Measurements from ENCODE around the gene ACTR3. TPM values are rescaled to one million over a fixed set of nuclear protein-coding genes. Genes with fewer than 3 reads are reported as not detected.

Gene ACTR3
- total and polyA plus RNA-seq, 7 donors, result 34.3 to 113 (median 88.1) TPM

DNA sequence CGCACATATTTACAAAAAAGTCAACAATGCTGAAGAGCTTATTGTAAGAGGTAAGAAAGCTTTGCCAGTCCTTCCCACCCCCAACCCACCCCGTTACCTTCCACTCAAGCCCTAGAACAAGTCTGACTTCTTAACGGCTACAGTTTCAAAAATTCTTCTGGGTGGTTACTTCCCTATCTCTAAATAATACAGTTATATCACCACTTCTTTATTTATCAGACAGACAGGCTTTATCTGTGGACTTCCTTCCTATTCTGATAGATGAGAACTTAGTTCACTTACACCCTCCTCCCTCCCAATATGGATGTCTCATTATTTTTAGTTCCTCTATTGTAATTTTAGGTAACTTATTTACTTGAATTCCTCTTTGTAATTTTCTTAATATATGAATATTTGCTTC, 26.7 kb upstream of the ACTR3 start:
- no peaks in the 10 kb centered on the region for H3K9me3 ChIP-seq
- H3K4me1 ChIP-seq, result peaks cover 11% of the 10 kb centered on the region
- no peak for TF ChIP-seq CTCF (IDR thresholded peaks at IDR 0.05)
- DNase-seq, result no peak
- WGBS, 3 donors, result 76 to 83% (median 77%) methylated on average over 3 of the region's 3 CpGs
- H3K27ac ChIP-seq, result no peak overlapping the region
- H3K36me3 ChIP-seq (ENCODE audit: insufficient read depth in 1 of 2, low read depth in 1 of 2), result no peaks in the 10 kb centered on the region
- H3K27me3 ChIP-seq (ENCODE audit: insufficient read depth in 3 of 3, low read length in 2 of 3), result no peaks in the 10 kb centered on the region
- intact Hi-C loops (cut with DNase I), result no loop called here
- no peak for ATAC-seq
- no peak overlapping the region for H3K4me3 ChIP-seq

GRCh38 chr2:113867571-113867970, 22.3 kb upstream of the ACTR3 start:
- no peak for ATAC-seq
- Histone ChIP-seq H3K9me3 (no peaks in the 10 kb centered on the region), H3K27ac (no peak overlapping the region), H3K4me3 (no peak overlapping the region), H3K4me1 (no peaks in the 10 kb centered on the region), H3K36me3 (ENCODE audit: insufficient read depth in 1 of 2, low read depth in 1 of 2) (no peaks in the 10 kb centered on the region), H3K27me3 (ENCODE audit: insufficient read depth in 3 of 3, low read length in 2 of 3) (no peaks in the 10 kb centered on the region)
- 77 to 81% (median 77%) methylated on average over 4 of the region's 4 CpGs for WGBS, 3 donors
- DNase-seq, result no peak
- intact Hi-C loops (cut with DNase I), result no loop called here
- no peak for TF ChIP-seq CTCF (IDR thresholded peaks at IDR 0.05)

DNA sequence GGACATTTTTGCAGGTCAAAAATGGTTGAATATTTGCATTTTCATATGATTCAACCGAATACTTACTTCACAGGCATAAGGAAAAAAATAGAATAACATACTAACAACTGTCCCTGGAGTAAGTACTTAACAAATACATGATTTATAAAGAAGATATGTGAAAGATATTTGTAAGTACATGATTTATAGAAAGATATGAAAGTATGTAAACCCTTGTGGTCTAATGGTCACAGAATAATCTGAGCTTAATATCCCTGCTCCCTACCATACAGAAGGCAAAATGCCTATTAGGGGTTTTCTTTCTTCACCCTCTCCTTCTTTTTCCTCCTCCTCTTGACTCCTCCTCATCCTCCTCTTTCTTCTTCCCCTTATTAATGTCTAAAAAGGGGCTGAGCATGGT, 20.6 kb upstream of the ACTR3 start:
- Histone ChIP-seq H3K4me1 (no peaks in the 10 kb centered on the region), H3K27me3 (ENCODE audit: insufficient read depth in 3 of 3, low read length in 2 of 3) (no peaks in the 10 kb centered on the region), H3K4me3 (no peak overlapping the region), H3K36me3 (ENCODE audit: insufficient read depth in 1 of 2, low read depth in 1 of 2) (no peaks in the 10 kb centered on the region), H3K27ac (no peak overlapping the region), H3K9me3 (no peaks in the 10 kb centered on the region)
- intact Hi-C loops (cut with DNase I), result no loop called here
- no peak for TF ChIP-seq CTCF (IDR thresholded peaks at IDR 0.05)
- 89 to 92% (median 90%) methylated on average over 1 of the region's 1 CpG for WGBS, 3 donors
- no peak for ATAC-seq
- DNase-seq, result no peak

DNA sequence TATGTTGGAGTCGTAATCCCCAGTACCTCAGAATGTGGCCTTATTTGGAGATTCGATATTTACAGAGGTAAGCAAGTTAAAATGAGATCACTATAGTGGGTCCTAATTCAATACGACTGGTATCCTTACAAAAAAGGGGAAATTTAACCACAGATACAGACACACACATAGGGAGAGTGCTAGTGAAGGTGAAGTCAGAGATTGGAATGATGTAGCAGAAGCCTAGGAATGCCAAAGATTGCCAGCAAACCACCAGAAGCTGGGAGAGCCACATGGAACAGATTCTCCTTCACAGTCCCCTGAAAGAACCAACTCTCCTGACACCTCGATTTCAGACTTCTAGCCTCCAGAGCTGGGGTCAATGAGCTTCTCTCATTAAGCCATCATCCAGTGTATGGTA, 17.7 kb upstream of the ACTR3 start:
- no peaks in the 10 kb centered on the region for H3K27me3 ChIP-seq (ENCODE audit: insufficient read depth in 3 of 3, low read length in 2 of 3)
- H3K4me1 ChIP-seq, result no peaks in the 10 kb centered on the region
- DNase-seq (no peak), ATAC-seq (no peak)
- H3K27ac ChIP-seq, result no peak overlapping the region
- no peak overlapping the region for H3K4me3 ChIP-seq
- intact Hi-C loops (cut with DNase I), result no loop called here
- TF ChIP-seq CTCF (IDR thresholded peaks at IDR 0.05), result no peak
- WGBS, 3 donors, result 85 to 87% (median 87%) methylated on average over 4 of the region's 4 CpGs
- no peaks in the 10 kb centered on the region for H3K9me3 ChIP-seq
- no peaks in the 10 kb centered on the region for H3K36me3 ChIP-seq (ENCODE audit: insufficient read depth in 1 of 2, low read depth in 1 of 2)

DNA sequence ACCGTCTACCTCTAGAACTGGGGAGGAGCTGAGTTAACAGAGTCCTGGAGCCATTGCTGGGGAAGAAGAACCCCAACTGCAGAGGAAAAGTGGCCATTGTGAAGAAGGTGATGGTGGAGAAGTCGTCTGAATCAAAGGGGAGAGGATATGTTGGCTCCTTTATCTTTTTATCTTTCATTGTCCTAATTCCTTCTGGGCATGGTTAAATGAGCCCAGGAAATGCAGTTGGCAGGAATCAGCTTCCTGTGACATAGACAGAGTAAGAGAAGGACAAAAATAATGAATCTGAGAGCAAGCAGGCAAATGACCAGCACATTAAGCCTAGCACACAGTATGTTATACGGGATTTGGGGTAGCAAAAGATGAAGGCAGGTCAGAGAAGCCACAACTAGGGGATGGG, 16.0 kb upstream of the ACTR3 start:
- intact Hi-C loops (cut with DNase I), result no loop called here
- no peaks in the 10 kb centered on the region for H3K9me3 ChIP-seq
- DNase-seq (no peak), ATAC-seq (no peak)
- no peaks in the 10 kb centered on the region for H3K27me3 ChIP-seq (ENCODE audit: insufficient read depth in 3 of 3, low read length in 2 of 3)
- H3K36me3 ChIP-seq (ENCODE audit: insufficient read depth in 1 of 2, low read depth in 1 of 2), result no peaks in the 10 kb centered on the region
- peaks cover 6% of the 10 kb centered on the region for H3K4me1 ChIP-seq
- no peak overlapping the region for H3K4me3 ChIP-seq
- no peak for TF ChIP-seq CTCF (IDR thresholded peaks at IDR 0.05)
- no peak overlapping the region for H3K27ac ChIP-seq
- WGBS, 3 donors, result 32 to 54% (median 34%) methylated on average over 3 of the region's 3 CpGs
